Fibroblast of lung (primary cell): ENCODE measurements around the gene FAM170B.

Experiments
- EZH2 ChIP-seq: IDR thresholded peaks from 2 replicates; pipeline ENCODE4 v1.5.1; 2012; ENCODE audit warnings: low read length, control low read depth, mild to moderate bottlenecking; ENCODE audit errors: missing control alignments
- TF ChIP-seq, protein P1 (sequence below), 2 donors: IDR thresholded peaks in 1 of 2; conservative IDR thresholded peaks in 1 of 2; 1 replicate in 1 of 2; 2 replicates in 1 of 2; pipeline ENCODE4 v1.5.1; 2011 to 2012; ENCODE audit warnings: low read length in 2 of 2, control low read depth in 1 of 2, inconsistent platforms in 1 of 2, low read depth in 1 of 2, mild to moderate bottlenecking in 1 of 2

DNA sequence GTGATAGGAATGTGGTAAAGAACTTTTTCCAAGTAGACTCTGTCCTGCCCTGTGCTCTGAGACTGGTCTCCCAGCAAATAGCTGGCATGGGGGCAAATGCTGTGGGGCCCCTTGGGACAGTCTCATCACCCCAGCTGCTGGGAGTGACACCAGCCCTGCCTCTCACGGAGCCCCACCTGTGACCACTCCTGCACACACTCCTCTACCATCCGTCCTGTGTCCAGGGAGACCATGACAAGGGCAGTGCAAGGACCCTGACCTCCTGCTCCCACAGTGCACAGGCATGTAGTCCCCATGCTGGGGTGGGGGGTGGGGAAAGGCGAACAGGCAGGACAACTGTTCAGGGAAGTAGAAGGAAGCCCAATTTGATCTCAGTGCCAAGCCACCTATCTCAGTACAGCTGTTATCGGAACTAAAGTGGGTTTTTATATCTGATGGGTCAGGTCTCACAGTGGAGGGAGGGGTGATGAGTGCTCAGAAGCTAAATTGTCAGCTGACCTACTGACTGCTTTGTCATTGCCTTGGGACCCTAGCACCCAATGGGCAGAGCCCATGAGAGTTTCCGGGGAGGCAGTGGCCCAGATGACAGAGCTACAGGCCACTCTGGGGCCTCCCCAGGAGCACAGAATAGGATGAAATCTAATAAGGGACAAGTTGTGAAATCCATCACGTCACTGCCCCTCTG is 43.0 kb downstream of the FAM170B start:
- TF ChIP-seq, protein P1, sequence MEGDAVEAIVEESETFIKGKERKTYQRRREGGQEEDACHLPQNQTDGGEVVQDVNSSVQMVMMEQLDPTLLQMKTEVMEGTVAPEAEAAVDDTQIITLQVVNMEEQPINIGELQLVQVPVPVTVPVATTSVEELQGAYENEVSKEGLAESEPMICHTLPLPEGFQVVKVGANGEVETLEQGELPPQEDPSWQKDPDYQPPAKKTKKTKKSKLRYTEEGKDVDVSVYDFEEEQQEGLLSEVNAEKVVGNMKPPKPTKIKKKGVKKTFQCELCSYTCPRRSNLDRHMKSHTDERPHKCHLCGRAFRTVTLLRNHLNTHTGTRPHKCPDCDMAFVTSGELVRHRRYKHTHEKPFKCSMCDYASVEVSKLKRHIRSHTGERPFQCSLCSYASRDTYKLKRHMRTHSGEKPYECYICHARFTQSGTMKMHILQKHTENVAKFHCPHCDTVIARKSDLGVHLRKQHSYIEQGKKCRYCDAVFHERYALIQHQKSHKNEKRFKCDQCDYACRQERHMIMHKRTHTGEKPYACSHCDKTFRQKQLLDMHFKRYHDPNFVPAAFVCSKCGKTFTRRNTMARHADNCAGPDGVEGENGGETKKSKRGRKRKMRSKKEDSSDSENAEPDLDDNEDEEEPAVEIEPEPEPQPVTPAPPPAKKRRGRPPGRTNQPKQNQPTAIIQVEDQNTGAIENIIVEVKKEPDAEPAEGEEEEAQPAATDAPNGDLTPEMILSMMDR (conservative IDR thresholded peaks at IDR 0.05 in 1 of 2, IDR thresholded peaks at IDR 0.05 in 1 of 2; ENCODE audit: low read depth in 1 of 2, low read length in 2 of 2): no peak
- no peak for TF ChIP-seq EZH2
